Tibial nerve (tissue), 4 donors: ENCODE measurements around the gene PVALB. TPM values are rescaled to one million over a fixed set of nuclear protein-coding genes. Genes with fewer than 3 reads are reported as not detected.

ENCODE experiments used
- DNase-seq, 2 donors: peaks; one replicate each; pipeline ENCODE4 v3.0.0-alpha.2; 2019; ENCODE audit warnings: low spot score in 2 of 2
- H3K27ac ChIP-seq, 4 donors: fragments of 200-600 bp; sonication (generic) in 3 of 4; one replicate each; pipeline ENCODE4 v1.5.1; 2017 to 2019; ENCODE audit warnings: mild to moderate bottlenecking in 1 of 4
- H3K27me3 ChIP-seq, 2 donors: fragments of 200-600 bp; sonication (generic) in 1 of 2; one replicate each; pipeline versions ENCODE4 v1.5.1 to v1.6.0; 2017 to 2019
- H3K36me3 ChIP-seq, 3 donors: fragments of 200-600 bp; sonication (generic); one replicate each; pipeline ENCODE4 v1.5.1; 2018 to 2019
- H3K4me1 ChIP-seq, 4 donors: fragments of 200-600 bp; sonication (generic) in 3 of 4; one replicate each; pipeline ENCODE4 v1.5.1; 2017 to 2019
- H3K4me3 ChIP-seq, 4 donors: fragments of 200-600 bp; sonication (generic) in 3 of 4; one replicate each; pipeline ENCODE4 v1.5.1; 2017 to 2019; ENCODE audit warnings: mild to moderate bottlenecking in 1 of 4, moderate library complexity in 1 of 4
- H3K9me3 ChIP-seq, 4 donors: fragments of 200-600 bp; sonication (generic) in 3 of 4; one replicate each; pipeline ENCODE4 v1.5.1; 2017 to 2019
- CTCF ChIP-seq, 5 experiments: fragments of 200-600 bp in 3 of 5; fragments of 450-650 bp in 2 of 5; sonication (generic) in 3 of 5; IDR thresholded peaks; one replicate each; pipeline ENCODE4 v1.5.1; 2016 to 2019; ENCODE audit warnings: antibody characterized with exemption in 5 of 5, mild to moderate bottlenecking in 3 of 5, moderate library complexity in 2 of 5
- EP300 ChIP-seq, 2 donors: sonication (generic); formaldehyde crosslinking; IDR thresholded peaks; one replicate each; pipeline ENCODE4 v1.6.1; 2017; ENCODE audit warnings: antibody characterized with exemption in 2 of 2, mild to moderate bottlenecking in 1 of 2
- POLR2A ChIP-seq, 2 donors: fragments of 450-650 bp; IDR thresholded peaks; one replicate each; pipeline ENCODE4 v1.6.1; 2017; ENCODE audit warnings: antibody characterized with exemption in 2 of 2, mild to moderate bottlenecking in 2 of 2, moderate library complexity in 2 of 2
- WGBS, 2 donors: methylation state at CpG; one replicate each; pipeline ENCODE4 v1.1.5; 2018; 5-methylcytosine and 5-hydroxymethylcytosine counted together
- total RNA-seq, 4 donors: library from RNA; depleted of rRNA; stranded (reverse); fragments of >200 nt; gene quantifications; one replicate each; pipeline ENCODE4 v1.1.0, GENCODE V29; 2016

The PVALB gene
- total RNA-seq, 4 donors from 2014 or later: not detected

- WGBS, 2 donors: 17 to 39% methylated on average over 6 to 9 of the region's 9 CpGs
- Histone ChIP-seq H3K36me3 (no peaks in the 10 kb centered on the region), H3K4me1 (peaks cover 0 to 17% (median 4%) of the 10 kb centered on the region in 4 donors), H3K27me3 (peaks cover 0 to 88% of the 10 kb centered on the region in 2 donors), H3K4me3 (no peak overlapping the region), H3K9me3 (no peaks in the 10 kb centered on the region), H3K27ac (no peak overlapping the region)
- DNase-seq: no peak
- TF ChIP-seq CTCF (IDR thresholded peaks at IDR 0.05): no peak
- TF ChIP-seq POLR2A (IDR thresholded peaks at IDR 0.05): no peak
- no peak for TF ChIP-seq EP300 (IDR thresholded peaks at IDR 0.05)
Measured at GRCh38 chr22:36819112-36819511, 2.3 kb upstream of the PVALB start.

GRCh38 chr22:36818010-36818642 is 1.3 kb upstream of the PVALB start:
- DNase-seq: no peak
- Histone ChIP-seq H3K4me3 (no peak overlapping the region), H3K9me3 (no peaks in the 10 kb centered on the region), H3K4me1 (peaks cover 0 to 17% (median 4%) of the 10 kb centered on the region in 4 donors), H3K27me3 (peaks cover 0 to 85% of the 10 kb centered on the region in 2 donors), H3K36me3 (no peaks in the 10 kb centered on the region), H3K27ac (no peak overlapping the region)
- no peak for TF ChIP-seq EP300 (IDR thresholded peaks at IDR 0.05)
- no peak for TF ChIP-seq POLR2A (IDR thresholded peaks at IDR 0.05)
- TF ChIP-seq CTCF (IDR thresholded peaks at IDR 0.05): no peak
- WGBS, 2 donors: 85 to 91% methylated on average over 6 of the region's 6 CpGs

GRCh38 chr22:36817525-36817848 is 652 bp upstream of the PVALB start:
- Histone ChIP-seq H3K4me3 (no peak overlapping the region), H3K27ac (no peak overlapping the region), H3K4me1 (peaks cover 0 to 17% (median 4%) of the 10 kb centered on the region in 4 donors), H3K27me3 (peaks cover 0 to 83% of the 10 kb centered on the region in 2 donors), H3K9me3 (no peaks in the 10 kb centered on the region), H3K36me3 (no peaks in the 10 kb centered on the region)
- WGBS, 2 donors: 34 to 44% methylated on average over 5 of the region's 5 CpGs
- TF ChIP-seq POLR2A (IDR thresholded peaks at IDR 0.05): no peak
- TF ChIP-seq EP300 (IDR thresholded peaks at IDR 0.05): no peak
- TF ChIP-seq CTCF (IDR thresholded peaks at IDR 0.05): no peak
- no peak for DNase-seq

- peaks cover 0 to 88% of the 10 kb centered on the region in 2 donors for H3K27me3 ChIP-seq
- H3K4me3 ChIP-seq: peak overlapping the region in 2 of 4 donors; percentile 22 to 42
- no peak for DNase-seq
- peaks cover 0 to 17% (median 4%) of the 10 kb centered on the region in 4 donors for H3K4me1 ChIP-seq
- no peaks in the 10 kb centered on the region for H3K9me3 ChIP-seq
- no peak for TF ChIP-seq POLR2A (IDR thresholded peaks at IDR 0.05)
- TF ChIP-seq CTCF (IDR thresholded peaks at IDR 0.05): no peak
- no peak for TF ChIP-seq EP300 (IDR thresholded peaks at IDR 0.05)
- H3K27ac ChIP-seq: no peak overlapping the region
- WGBS, 2 donors: 0 to 6% methylated on average over 9 to 12 of the region's 12 CpGs
- no peaks in the 10 kb centered on the region for H3K36me3 ChIP-seq
Measured at GRCh38 chr22:36816339-36816635, 548 bp downstream of the PVALB start.

- Histone ChIP-seq H3K4me3 (no peak overlapping the region), H3K27ac (no peak overlapping the region), H3K4me1 (peaks cover 0 to 17% (median 4%) of the 10 kb centered on the region in 4 donors), H3K36me3 (no peaks in the 10 kb centered on the region), H3K27me3 (peaks cover 0 to 82% of the 10 kb centered on the region in 2 donors), H3K9me3 (no peaks in the 10 kb centered on the region)
- 38 to 40% methylated on average over 8 of the region's 8 CpGs for WGBS, 2 donors
- no peak for DNase-seq
- no peak for TF ChIP-seq POLR2A (IDR thresholded peaks at IDR 0.05)
- TF ChIP-seq CTCF (IDR thresholded peaks at IDR 0.05): no peak
- TF ChIP-seq EP300 (IDR thresholded peaks at IDR 0.05): no peak
Measured at GRCh38 chr22:36815558-36816338, 1.1 kb downstream of the PVALB start.
